Measurements from ENCODE around the gene PTPRN2. TPM values are rescaled to one million over a fixed set of nuclear protein-coding genes. Genes with fewer than 3 reads are reported as not detected.
"Not testable (repeated sequence)": the region's sequence is repeated elsewhere in the genome, so short reads cannot be mapped to it uniquely, and the experiment has no call there.

Gene PTPRN2
- total RNA-seq, 1 experiment from 2014 or later: 4.4 TPM

GRCh38 chr7:157493776-157494175 lies 1093.8 kb downstream of the PTPRN2 start:
- no peak for DNase-seq (ENCODE audit: low spot score)

- no peak for DNase-seq (ENCODE audit: low spot score)
Observed at GRCh38 chr7:157493017-157493416, 1094.6 kb downstream of the PTPRN2 start.

DNA sequence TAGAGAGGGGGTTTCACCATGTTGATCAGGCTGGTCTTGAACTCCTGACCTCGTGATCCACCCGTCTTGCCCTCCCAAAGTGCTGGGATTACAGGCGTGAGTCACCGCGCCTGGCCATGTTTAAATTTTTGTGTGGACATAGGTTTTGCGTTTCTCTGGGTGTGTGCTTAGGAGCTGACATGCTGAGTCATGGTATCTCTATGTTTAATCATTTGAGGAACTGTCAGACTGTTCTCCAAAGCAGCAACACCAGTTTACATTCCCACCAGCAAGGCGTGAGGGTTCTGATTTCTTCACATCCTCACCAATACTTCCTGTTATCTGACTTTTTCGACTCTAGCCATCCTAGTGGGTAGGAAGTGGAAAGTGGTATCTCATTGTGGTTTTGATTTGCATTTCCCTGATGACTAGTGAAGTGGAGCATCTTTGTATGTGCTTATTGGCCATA lies 1097.1 kb downstream of the PTPRN2 start:
- peak; percentile 96 for DNase-seq (ENCODE audit: low spot score)

GRCh38 chr7:157489870-157490269 lies 1097.8 kb downstream of the PTPRN2 start:
- DNase-seq (ENCODE audit: low spot score): not testable (repeated sequence)

Other genes starting within 250 kb of the PTPRN2 start
- gene NCAPG2, start 117.0 kb upstream of the PTPRN2 start, total RNA-seq (2014; rRNA removed; shearing (Covaris generic)): 34.2 and 41.4 TPM in 2 replicates
- 48.4 and 50.1 TPM in 2 replicates for gene ESYT2, start 241.7 kb upstream of the PTPRN2 start, total RNA-seq (2014; rRNA removed; shearing (Covaris generic))